Stimulated activated CD4-positive, alpha-beta T cell treated with anti-CD3 and anti-CD28 coated beads, Interleukin-15, amount 100 ng/mL, for 48 hours (primary cell): ENCODE data around the gene ZC3H8.
"Not testable (repeated sequence)": the region's sequence is repeated elsewhere in the genome, so short reads cannot be mapped to it uniquely, and the experiment has no call there.

Source experiments
- DNase-seq, 2 donors: peaks; one replicate each; pipeline ENCODE4 v3.0.0-alpha.2; 2020; ENCODE audit warnings: low read depth in 2 of 2

The ZC3H8 gene

DNA sequence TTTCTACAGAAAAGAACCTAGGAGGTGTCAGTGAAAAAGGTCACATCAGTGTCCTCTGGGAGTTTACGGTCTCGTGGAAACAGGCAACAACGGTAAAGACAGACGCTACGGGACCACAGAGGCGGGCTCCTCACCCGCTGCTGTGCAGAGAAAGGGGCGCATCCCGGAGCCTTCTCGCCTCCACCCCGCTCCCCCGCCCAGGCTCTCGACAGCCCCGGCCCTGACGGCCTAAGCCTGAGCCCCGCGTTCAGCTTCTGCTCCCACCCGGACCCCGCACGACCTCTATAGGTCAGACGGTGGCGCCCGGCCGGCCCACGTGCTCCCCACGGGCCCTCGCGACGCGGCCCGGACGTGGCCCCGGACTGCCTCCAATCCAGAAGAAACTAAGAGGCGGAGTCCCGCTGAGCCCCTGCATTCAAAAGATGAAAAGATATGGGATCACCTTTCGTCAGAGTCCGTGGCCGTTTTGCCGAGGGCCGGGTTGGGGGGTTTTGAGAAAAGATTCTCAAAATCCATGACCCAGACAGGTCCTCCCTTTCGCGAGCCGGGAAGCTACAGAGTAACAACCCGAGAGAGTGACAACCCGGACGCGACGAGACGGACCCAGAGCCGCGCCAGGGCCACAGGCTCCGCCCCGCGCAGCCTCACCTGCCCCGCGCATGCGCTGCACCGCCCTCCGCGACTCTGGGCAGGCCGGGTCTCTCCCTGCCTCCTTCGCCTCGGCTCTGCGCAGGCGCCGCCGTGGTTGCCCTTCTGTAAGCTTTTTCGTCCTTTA, at the start of gene ZC3H8:
Gene ZC3H8, minus strand, starts transcription at position 577 of the 775 bp plus-strand sequence. Its CDS starts 61 bp downstream, at position 516.
- peak; percentile 93 to 95 for DNase-seq

DNA sequence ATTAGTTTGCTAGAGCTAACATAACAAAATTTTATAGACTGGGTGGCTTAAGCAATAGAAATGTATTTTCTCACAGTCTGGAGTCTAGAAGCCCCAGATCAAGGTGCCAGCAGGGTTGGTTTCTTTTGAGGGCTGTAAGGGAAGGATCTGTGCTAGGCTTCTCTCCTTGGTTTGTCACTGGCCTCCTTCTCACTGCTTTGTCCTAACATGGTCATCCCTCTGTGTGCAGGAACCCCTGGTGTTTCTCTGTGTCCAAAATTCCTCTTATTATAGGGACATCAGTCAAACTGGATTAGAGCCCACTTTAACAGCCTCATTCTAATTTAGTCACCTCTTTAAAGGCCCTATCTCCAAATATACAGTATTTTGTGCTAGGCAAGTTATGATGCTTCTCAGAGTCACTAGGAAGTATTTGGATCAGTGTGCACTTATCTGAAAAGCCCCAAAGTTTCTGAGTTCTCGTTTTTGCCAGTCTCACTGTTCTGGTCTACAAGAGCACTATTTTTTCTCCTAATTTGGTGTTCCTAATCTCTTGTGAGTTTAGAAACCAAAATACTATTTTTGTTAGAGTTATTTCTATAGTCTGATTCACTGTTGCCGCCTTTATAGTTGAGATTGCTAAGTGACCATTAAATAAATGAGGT, 49.6 kb upstream of the ZC3H8 start:
- DNase-seq: no peak

DNA sequence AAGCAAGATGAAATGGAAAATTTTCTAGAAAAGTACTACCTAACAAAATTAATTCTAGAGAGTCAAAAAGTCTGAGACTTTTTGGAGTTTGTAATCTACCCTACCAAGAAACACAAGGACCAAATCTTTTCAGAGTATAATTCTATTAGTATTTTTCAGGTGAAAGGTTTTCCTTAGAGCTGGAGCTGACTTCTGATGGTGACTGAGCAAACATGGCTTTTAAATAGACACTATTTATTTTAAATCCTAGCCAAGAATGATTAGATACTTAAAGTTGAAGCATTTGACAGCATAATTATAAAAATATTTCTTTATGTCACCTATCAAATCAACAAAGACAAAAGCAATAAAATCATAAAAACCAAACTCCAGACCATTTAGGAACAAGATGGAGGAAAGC, 47.1 kb upstream of the ZC3H8 start:
- no peak for DNase-seq

DNA sequence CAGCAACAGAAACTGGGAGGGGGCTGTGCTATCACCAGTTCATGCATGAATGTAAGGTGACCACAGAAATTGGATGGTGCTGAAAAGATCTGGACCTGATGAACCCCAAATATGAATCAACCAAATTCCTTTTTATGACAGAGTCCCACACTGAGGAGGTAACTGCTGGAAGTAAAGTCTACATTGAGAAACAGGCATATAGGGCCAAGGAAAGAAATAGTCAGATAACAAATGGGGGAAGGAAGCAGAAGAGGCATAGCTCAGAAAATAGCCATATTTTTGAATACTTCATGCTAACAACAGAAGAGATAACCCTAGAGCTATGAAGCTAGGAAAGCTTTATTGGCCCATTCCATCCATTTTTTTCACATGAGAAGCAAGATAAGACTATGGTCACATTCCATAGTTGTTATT, 46.3 kb upstream of the ZC3H8 start:
- DNase-seq: no peak

DNA sequence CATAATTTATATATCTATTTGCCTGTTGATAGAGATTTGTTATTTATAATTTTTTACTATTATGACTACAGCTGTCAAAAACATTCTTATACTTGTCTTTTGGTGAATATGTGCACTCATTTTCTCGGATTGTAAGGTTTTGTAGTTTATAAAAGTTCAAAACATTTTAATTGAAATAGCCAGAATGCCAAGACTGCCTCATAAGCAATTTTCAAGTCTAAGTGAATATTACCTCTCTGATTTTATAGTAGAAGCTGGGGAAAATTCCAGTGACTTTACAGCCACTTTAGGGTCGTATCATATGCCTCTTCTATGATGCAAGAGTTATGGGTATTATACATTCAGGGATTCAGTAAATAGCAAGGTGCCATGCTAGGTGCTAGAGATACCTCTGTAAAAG, 41.6 kb upstream of the ZC3H8 start:
- DNase-seq: no peak

DNA sequence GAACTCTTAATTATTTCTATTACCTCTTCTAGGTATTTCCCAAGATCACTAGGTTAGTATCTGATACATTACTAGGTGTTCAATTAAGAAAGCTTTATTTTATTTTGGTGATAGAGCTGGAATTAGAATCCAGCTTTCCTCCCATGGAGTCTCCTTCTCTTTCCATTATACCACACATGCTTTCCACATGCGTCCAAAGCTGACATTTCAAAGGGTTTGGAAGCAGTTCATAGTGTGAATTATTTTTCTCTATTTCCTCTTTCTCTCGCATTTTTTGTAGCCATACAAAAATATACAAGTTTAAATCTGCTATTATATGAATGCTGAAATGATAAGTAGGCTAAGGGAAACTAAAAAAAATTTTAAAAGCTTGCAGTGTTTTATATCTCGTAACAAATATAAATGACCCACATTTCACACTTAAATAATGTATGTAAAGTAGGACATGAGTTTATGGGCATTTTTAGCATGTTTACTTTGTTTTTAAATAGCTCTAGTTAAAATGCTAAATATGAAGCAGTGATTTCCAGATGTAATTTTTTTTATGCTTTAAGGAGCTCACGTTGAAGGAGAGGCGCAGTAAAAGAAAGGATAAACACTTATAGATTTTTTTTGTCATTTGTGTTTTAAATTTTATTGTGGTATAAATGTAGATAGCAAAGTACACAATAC, 40.7 kb upstream of the ZC3H8 start:
- DNase-seq: no peak

DNA sequence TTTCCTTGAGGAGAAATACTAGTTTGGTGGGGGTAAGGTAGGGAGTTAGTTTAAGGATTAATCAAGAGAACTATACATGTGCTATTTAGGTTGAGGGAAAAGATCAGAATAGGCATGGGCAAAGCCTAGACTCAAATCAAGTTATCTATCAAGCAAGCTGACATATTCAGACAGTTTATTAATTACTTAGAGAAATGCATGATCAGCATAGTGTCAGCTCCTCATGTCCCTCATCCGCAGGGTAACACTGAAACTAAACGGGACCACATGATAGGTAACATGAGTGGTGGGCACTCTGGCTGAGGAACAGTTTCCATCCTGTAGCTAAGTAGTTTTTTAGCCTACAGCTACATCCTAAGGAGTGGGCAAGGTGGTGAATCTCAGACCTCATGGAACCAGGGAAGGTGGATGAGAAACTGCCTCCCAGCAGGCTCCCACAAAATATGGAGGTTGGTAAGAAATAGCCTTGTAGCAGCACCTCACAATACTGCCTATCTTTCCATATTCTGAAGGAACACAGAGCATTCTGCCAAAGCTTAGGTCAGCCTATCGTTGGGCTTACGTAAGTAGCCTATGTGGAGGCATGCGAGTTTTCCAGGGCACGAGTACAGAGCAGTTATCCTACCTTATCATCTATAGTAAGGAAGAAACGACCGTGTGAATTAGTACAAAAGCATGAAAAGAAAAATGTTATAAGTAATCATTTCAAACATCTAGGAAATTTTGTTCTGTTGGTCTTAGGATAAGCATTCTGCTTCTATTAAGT, 39.0 kb upstream of the ZC3H8 start:
- DNase-seq: no peak

DNA sequence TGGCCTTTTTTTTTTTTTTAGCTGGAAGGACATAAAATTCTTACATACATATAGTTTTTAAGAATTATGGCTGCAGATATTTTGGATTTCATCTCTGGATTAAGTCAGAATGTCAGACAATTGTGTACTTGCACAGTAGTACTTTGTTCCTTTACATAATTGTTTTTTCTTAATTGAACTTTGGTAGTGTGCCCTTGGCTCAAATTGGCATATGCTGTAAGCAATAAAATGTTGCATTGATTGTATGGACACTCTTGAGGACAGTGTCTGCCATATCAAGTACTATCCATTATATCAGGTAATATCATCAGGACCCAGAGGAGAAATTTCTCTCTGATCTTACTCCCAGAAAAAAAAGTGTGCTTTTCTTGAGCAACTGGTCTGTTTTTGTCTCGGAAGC, 35.8 kb upstream of the ZC3H8 start:
- no peak for DNase-seq

DNA sequence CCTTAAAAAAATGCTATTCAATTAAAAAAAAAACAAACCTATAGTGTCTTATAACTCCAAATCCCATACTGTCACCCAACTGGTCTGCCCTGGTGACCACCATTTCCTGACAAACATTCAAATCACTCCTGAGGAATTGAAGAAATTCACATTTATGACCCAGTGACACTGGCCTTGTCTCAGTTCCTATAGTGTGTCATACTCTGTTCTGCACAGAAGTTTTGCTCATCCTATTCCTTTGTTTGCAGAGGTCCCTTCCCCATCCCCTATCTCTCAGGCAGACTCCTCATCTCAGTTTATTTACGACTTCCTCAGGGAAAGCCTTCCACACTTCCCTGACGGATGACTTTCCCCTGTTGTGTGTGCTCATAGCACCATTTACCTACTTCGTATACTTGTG, 35.2 kb upstream of the ZC3H8 start:
- no peak for DNase-seq

DNA sequence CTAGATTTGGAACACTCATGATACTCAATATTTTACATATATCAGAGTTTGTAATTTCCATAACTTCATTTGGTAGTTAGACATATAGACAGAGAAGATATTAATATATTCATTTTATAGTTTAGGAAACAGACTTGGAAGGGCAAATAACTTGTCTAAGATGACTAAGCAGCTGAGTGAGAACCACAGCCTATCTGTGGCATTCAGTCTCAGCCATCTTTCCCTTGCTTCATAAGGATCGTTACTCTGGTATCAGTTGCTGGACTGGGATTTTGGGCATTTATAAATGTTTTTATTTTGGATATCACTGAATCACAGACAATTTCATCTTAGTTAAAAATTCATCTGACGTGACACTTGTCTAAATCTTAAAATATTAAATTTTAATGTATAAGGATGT, 28.7 kb upstream of the ZC3H8 start:
- DNase-seq: not testable (repeated sequence)

DNA sequence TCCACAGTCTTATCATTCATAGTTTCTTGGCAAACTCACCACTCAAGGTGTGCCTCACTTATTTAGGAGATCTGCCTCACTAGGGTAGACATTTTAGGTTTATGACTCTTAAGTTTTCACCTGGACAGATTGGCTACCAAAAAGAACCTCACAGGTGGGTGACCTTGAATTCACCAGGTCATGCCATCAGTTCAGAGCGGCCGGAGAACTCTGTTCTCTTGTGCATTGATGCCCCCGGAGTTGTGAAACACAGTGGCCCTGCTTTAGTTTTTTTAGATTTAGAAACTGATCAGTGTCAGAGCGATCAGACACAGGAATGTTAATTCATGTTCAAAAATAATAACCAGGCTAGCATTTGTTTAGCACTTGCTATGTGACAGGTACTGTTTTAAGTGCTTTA, 27.2 kb upstream of the ZC3H8 start:
- not testable (repeated sequence) for DNase-seq

DNA sequence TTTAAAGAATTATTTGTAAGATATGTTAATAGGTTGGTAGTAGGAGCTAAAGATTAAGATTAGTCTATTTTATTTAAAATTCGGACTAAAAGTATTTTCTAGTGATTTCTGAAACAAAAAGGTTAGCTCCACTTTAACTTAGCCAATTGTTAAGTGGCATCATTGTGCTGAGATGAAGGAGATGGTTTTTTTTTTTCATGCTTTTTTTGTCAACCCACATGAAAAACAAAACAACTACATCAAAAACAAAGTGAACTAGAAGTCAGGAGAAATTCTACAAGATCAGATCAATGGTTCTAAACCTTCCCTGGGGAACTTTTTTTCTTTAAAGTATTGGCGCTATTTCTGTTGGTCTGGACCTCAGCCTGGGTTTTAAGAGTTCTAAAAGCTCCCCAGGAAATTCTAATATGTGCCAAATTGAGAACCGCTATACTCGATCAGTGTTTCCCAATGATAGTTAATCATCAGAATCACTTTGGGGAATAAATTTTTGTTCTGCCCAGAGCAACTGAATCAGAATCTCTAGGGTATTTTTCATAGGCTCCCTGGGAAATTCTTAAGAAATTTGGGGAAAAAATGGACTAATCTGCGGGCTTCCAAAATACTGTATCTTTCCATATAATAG, 22.9 kb upstream of the ZC3H8 start:
- no peak for DNase-seq

DNA sequence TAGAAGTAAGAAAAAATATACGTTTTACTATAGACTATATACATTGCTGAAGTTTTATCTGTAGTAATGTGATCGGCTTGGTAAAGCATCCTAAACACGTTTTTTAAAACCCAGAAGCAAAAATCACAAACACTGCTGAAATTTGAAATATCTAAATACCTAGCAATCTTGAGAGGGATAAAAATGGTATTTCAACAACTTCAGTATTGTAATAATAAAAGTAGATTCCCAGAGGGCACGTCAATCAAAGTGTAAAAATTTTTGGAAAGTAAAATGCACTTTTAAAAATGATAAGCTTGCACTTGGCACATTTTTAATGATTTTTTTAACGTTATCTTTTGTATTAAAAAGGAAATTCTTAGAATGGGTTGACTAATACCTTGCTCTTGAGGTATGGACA, 22.1 kb upstream of the ZC3H8 start:
- no peak for DNase-seq

DNA sequence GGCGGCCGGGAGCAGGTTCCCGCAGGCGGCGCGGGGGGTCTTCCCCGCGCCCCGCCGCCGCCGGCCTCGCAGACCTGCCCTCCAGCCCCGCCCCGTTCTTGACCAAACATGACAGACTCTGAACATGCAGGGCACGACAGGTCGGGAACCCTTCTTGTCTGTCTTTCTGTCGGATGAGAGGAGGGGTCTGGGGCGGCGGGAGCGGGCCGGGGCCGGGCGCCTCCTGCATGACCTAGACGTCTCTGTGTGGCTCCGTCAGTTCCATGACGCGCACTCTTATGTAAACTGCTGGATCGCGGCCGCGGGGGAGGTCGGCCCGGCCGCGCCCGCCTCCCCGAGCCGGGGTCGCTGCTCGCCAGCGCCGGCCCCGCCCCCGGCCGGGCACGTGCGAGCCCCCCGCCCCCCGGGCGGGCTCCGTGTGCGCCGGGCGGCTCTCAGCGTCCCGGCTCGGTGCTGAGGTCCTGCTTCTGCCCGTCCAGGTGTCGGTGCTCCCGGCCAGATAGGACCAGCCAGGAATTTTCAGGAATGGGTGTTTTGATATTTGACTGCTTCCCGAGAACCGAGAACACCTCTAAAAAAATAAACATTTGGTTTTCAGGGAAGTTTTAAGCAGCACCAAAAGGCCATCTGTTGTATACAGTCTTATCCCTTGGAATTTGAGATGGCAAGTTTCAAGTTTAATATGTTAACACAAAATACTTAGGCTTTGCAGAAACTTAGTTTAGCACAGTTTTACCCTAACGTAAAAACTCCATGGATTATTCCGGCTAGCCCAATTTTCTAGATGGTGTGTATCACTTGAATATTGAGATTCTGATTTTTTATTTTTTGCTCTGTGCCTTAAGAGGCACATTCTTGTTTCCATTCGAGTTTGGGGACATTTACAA, 21.3 kb upstream of the ZC3H8 start:
- peak; percentile 65 to 68 for DNase-seq

DNA sequence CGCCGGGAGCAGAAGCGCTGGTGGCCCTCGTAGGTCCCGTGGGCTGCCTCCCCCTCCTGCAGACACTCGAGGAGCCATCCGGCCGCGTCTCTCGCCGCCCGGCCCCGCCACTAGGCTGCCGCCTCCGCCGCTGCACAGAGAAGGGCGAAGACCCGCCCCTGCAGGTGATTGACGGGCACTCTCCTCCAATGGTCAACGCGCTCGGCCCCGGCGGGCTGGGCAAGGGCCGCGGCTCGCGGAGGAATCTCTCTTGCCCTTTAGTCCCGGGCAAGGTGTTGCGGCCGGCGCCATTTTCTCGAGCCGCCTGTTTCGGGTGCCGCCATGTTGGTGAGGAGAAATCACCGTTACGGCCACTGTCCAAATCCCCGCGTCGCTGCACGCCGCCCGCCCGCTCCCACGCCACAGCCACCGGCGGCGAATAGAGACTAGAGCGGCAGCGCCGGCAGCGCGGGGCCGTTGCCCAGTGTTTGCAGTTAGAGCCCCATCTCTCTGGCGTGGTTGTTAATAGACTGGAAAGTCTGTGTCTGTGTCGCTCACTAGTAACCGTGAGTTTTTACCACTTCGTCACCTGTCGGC, 20.6 kb upstream of the ZC3H8 start, which contains the start of gene ZC3H6:
Gene ZC3H6, plus strand, starts transcription at position 287 of the 576 bp plus-strand sequence. CDS start 398 bp downstream, outside the sequence.
- DNase-seq: peak; percentile 98 to 99

DNA sequence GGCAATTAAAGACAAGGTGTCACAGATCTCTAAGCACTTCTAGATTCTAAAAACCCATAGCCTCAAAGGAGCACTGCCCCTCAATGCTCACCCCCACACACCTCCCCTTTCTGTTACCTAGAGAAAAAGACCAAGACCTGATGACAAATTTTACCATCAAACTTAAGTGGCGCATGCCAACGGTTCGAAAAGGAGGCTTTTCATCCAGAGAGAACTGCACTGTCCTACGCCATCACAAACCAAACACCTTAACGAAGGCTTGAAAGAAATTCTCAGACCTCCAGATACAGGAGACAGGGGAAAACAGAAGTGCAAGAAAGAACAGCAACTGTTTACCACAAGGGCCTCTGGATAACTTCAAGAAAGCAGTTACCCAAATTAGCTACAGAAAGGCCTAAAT, 18.5 kb upstream of the ZC3H8 start:
- DNase-seq: no peak

DNA sequence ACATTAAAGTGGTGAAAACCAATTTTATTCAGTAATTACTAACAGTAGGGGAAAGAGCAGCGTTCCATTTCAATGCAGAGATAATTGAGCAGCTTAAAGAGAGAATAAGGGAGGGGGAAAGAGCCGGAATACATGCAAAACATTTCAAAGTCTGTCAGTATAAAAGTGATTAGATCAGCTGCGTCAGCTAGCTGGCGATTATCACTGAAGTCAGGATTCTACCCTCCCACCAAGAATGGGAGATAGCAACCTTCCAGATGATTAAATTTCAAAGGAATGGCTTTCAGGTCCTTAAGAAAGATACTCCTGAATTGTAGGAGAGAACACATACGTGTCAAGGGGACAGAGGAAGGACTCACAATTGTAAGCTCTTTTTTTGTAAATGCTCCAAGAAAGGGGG, 17.8 kb upstream of the ZC3H8 start:
- no peak for DNase-seq

DNA sequence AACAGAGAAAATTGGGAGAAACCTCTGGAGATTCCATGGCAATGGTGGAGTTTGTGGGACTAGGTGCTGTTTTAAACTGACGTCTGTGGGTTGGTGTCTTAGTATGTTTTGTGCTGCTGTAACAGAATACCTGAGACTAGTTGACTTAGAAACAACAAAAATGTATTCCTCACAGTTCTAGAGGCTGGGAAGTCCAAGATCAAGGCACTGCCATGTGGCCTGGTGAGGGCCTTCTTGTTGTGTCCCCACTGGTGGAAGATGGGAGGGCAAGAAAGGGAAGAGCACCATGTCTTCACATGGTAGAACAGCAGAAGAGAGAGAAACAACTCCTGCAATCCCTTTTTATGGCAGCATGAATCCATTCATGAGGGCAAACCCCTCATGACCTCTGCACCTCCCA, 13.7 kb upstream of the ZC3H8 start:
- DNase-seq: no peak

DNA sequence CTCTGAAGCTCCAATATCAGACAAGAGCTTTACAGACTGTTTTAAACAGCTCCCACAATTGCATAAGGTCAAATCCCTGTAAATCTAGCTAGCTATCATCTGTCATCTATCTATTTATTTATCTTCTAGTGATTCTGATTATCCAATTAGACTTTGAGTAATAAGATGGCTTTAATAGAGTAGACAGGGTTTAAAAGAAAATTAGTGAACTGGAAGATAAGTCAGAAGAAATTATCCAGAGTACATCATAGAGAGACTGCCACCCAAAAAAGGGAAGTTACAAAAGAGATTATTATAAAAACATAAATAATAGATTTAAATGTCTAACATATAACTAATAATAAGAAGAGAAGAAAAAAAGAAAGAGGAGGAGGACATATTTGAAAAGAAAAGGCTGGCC, 8.0 kb upstream of the ZC3H8 start:
- no peak for DNase-seq

DNA sequence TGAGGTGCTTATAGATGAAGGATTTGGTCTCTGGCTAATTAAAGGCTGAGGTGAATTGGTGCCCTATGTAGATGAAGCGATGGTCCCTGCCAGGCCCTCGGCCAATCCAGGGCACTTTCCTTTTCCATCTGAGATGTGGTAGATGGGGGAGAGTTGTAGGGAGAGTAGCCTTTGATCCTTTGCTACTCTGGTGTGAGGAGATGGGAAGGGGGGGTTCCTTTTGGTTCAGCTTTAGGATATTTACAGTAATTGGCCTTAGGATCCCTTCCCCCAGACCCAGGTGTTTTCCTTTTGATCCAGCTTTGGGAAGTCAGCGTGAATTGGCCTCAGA, 5.4 kb upstream of the ZC3H8 start:
- no peak for DNase-seq
